DND-41 (cell line): ENCODE results near the gene FSCN2.

ENCODE experiments used
- ATAC-seq: fragments of 200-7000 bp; cut with Tn5 transposase; 3 replicates; pipeline ENCODE4 v1.9.1; 2021; ENCODE audit warnings: low read depth; ENCODE audit not compliant: insufficient read depth
- DNase-seq: peaks from one replicate; pipeline ENCODE4 v3.0.0-alpha.2; 2020
- H2AFZ ChIP-seq: 2 replicates; pipeline ENCODE4 v1.6.0; 2012; ENCODE audit warnings: low read depth, low read length
- H3K27ac ChIP-seq: 2 replicates; pipeline ENCODE4 v1.5.1; 2012; ENCODE audit warnings: low read length, inconsistent platforms
- H3K27me3 ChIP-seq: fragments of 200-600 bp; sonication (generic); 2 replicates; pipeline ENCODE4 v1.6.0; 2012; ENCODE audit warnings: low read length, mild to moderate bottlenecking, inconsistent platforms; ENCODE audit not compliant: insufficient read depth, poor library complexity
- H3K36me3 ChIP-seq: 2 replicates; pipeline ENCODE4 v1.5.1; 2012; ENCODE audit warnings: low read length, inconsistent platforms; ENCODE audit not compliant: insufficient read depth
- H3K4me1 ChIP-seq: 2 replicates; pipeline ENCODE4 v1.5.1; 2012; ENCODE audit warnings: mild to moderate bottlenecking, low read length; ENCODE audit not compliant: insufficient read depth
- H3K4me2 ChIP-seq: 2 replicates; pipeline ENCODE4 v1.6.0; 2012; ENCODE audit warnings: mild to moderate bottlenecking, moderate library complexity, low read length, inconsistent platforms; ENCODE audit not compliant: insufficient read depth
- H3K4me3 ChIP-seq, 2 experiments: fragments of 200-600 bp in 1 of 2; shearing (Covaris generic) in 1 of 2; 2 replicates each; pipeline ENCODE4 v1.5.1; 2012 to 2016; ENCODE audit warnings: inconsistent platforms in 2 of 2, low read length in 2 of 2, mild to moderate bottlenecking in 2 of 2, low read depth in 1 of 2, moderate library complexity in 1 of 2
- H3K79me2 ChIP-seq: 2 replicates; pipeline ENCODE4 v1.6.0; 2012; ENCODE audit warnings: low read length, inconsistent platforms; ENCODE audit not compliant: insufficient read depth
- H3K9ac ChIP-seq: 2 replicates; pipeline ENCODE4 v1.6.0; 2012; ENCODE audit warnings: low read depth, mild to moderate bottlenecking, inconsistent platforms, low read length, moderate library complexity
- H3K9me3 ChIP-seq: 2 replicates; pipeline ENCODE4 v1.5.1; 2012; ENCODE audit warnings: low read length, moderate library complexity, mild to moderate bottlenecking, inconsistent platforms; ENCODE audit not compliant: insufficient read depth, severe bottlenecking
- H4K20me1 ChIP-seq: 2 replicates; pipeline ENCODE4 v1.6.0; 2012; ENCODE audit warnings: low read length; ENCODE audit not compliant: insufficient read depth
- EZH2 ChIP-seq: IDR thresholded peaks from 3 replicates; pipeline ENCODE4 v1.6.1; 2012; ENCODE audit warnings: borderline replicate concordance, low read depth, mild to moderate bottlenecking, moderate library complexity, low read length, inconsistent platforms; ENCODE audit not compliant: severe bottlenecking
- TF ChIP-seq, protein P1 (sequence below): IDR thresholded peaks from 2 replicates; pipeline ENCODE4 v1.5.1; 2012; ENCODE audit warnings: borderline replicate concordance, low read length, moderate library complexity, mild to moderate bottlenecking; ENCODE audit not compliant: poor library complexity, severe bottlenecking; ENCODE audit errors: extremely low read depth

The FSCN2 gene

DNA sequence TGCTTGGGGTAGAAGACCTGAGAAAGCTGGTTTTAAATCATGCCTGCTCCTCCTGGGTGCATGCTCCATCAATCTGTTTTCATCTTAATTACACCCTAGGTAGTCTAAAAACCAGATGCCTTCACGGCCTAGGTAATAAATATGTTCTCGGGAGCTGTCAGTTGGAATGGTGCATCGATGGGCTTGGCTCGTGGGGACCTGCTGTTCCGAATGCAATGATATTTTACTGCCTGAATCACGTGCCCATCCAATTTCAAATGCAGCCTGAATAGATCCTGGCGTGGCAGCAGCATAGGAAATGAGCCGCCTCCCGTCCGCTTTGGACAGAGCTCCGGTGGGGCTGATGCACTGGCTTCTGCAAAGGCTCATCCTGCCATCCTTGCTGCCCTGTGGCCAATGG lies 42.8 kb downstream of the FSCN2 start:
- Histone ChIP-seq H2AFZ (no peak overlapping the region), H3K27ac (no peak overlapping the region), H3K27me3 (no peaks in the 10 kb centered on the region), H3K79me2 (peaks cover 6% of the 10 kb centered on the region), H3K36me3 (peaks cover 93% of the 10 kb centered on the region), H3K4me1 (no peaks in the 10 kb centered on the region), H3K4me2 (no peak overlapping the region), H4K20me1 (peaks cover 25% of the 10 kb centered on the region), H3K4me3 (no peak overlapping the region), H3K9ac (no peak overlapping the region), H3K9me3 (no peaks in the 10 kb centered on the region)
- no peak for TF ChIP-seq EZH2
- TF ChIP-seq, protein P1, sequence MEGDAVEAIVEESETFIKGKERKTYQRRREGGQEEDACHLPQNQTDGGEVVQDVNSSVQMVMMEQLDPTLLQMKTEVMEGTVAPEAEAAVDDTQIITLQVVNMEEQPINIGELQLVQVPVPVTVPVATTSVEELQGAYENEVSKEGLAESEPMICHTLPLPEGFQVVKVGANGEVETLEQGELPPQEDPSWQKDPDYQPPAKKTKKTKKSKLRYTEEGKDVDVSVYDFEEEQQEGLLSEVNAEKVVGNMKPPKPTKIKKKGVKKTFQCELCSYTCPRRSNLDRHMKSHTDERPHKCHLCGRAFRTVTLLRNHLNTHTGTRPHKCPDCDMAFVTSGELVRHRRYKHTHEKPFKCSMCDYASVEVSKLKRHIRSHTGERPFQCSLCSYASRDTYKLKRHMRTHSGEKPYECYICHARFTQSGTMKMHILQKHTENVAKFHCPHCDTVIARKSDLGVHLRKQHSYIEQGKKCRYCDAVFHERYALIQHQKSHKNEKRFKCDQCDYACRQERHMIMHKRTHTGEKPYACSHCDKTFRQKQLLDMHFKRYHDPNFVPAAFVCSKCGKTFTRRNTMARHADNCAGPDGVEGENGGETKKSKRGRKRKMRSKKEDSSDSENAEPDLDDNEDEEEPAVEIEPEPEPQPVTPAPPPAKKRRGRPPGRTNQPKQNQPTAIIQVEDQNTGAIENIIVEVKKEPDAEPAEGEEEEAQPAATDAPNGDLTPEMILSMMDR, result no peak
- DNase-seq, result no peak
- no peak for ATAC-seq

DNA sequence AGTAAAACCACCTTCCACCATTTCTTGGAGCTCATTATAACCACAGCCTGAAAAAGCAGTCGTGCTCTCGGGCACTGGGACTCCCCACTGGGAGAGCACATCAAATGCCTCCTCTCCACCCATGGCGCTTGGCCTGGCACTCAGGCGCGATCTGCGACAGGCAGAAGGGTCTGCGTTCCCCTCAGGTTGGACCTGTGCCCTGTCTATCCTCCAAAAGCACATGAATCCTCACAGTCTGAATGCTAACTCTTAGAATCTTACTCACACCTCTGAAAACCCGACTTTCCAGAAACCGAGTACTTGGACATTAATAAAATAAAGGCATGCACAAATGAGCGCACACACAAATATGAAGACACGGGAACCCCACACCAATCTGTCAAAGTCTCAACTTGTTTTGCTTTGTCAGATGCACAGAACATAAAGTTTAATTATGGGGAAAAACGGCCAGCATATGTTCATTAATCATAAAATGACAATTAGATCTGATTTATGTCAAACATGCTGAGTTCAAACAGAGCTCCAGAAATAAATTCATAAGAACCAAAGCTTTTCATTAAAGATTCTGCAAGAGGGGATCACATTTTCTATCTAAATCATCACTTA lies 44.5 kb downstream of the FSCN2 start:
- Histone ChIP-seq H3K79me2 (peaks cover 11% of the 10 kb centered on the region), H3K27me3 (no peaks in the 10 kb centered on the region), H3K4me3 (no peak overlapping the region), H3K9me3 (no peaks in the 10 kb centered on the region), H3K4me2 (no peak overlapping the region), H3K4me1 (no peaks in the 10 kb centered on the region), H3K36me3 (peaks cover 93% of the 10 kb centered on the region), H2AFZ (no peak overlapping the region), H3K27ac (no peak overlapping the region), H4K20me1 (peaks cover 30% of the 10 kb centered on the region), H3K9ac (no peak overlapping the region)
- TF ChIP-seq, protein P1, result no peak
- no peak for TF ChIP-seq EZH2
- DNase-seq (no peak), ATAC-seq (no peak)

DNA sequence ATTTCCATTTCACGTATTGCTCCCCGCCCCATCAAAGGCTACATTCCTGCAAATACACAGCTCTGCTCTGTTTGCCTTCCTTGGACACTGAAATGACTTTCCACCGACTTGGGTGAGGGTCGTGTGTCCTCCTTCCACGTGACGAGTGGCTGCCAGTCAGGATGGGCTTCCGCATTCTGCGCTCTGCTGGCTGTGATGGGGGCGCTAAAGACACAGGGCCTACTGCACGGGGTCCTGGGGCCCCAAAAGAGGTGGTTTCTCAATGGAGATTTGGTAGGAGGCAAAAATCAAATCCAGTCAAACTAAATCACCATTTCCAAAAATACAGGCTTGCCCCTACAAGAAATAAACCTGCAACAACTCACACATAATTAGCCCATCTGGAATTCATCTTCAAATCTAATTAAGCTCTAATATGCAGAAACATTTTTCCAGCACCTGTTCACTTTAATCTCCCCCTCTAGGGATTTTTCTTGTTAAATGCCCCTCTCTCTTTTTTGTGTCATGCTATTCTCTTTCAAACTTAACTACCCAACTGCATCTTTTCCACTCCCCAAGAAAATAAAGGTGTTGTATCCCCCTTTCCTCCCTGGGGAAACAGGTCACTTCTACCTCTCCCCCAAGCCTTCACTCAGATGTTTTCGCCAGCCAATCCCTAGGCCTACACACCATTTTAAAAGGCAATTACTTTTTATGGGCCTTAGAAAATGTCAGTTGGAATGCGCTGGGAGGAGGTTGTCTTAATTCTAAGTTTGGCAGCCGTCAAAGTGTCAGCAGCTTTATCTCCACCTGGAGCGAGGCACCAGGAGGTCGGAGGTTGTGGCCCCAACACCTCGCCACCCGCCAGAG lies 45.8 kb downstream of the FSCN2 start:
- H3K36me3 ChIP-seq, result peaks cover 92% of the 10 kb centered on the region

More for the DNA sequence above, 45.8 kb downstream of the FSCN2 start:
- H2AFZ ChIP-seq, result no peak overlapping the region
- no peak overlapping the region for H3K4me2 ChIP-seq
- H3K4me1 ChIP-seq, result no peaks in the 10 kb centered on the region
- no peak overlapping the region for H3K4me3 ChIP-seq
- no peaks in the 10 kb centered on the region for H3K9me3 ChIP-seq
- peaks cover 26% of the 10 kb centered on the region for H4K20me1 ChIP-seq
- H3K79me2 ChIP-seq, result peaks cover 16% of the 10 kb centered on the region
- H3K9ac ChIP-seq, result no peak overlapping the region
- no peaks in the 10 kb centered on the region for H3K27me3 ChIP-seq
- DNase-seq, result no peak
- ATAC-seq, result no peak
- no peak overlapping the region for H3K27ac ChIP-seq
- TF ChIP-seq, protein P1, result no peak
- TF ChIP-seq EZH2, result no peak
